GM21786 (cell line): ENCODE measurements around the gene SCAP.
"Not testable (repeated sequence)": the region's sequence is repeated elsewhere in the genome, so short reads cannot be mapped to it uniquely, and the experiment has no call there.

Experiments used
- ATAC-seq: cut with Tn5 transposase; IDR thresholded peaks from one replicate; pipeline ENCODE4 v1.9.1; 2021; ENCODE audit not compliant: unreplicated experiment

The SCAP gene

GRCh38 chr3:47475570-47476329, at the start of gene SCAP:
TSS of gene SCAP (minus strand) at chr3:47475941. CDS start at chr3:47442993, 32,948 bp downstream.
- peak; percentile 91 for ATAC-seq

- no peak for ATAC-seq
Measured at GRCh38 chr3:47523310-47524073, 47.8 kb upstream of the SCAP start.

- peak; percentile 61 for ATAC-seq
Measured at GRCh38 chr3:47522082-47522987, 46.6 kb upstream of the SCAP start.

- no peak for ATAC-seq
Measured at GRCh38 chr3:47520756-47521155, 45.0 kb upstream of the SCAP start.

GRCh38 chr3:47517937-47518336, 42.2 kb upstream of the SCAP start:
- ATAC-seq: no peak

- ATAC-seq: no peak
Measured at GRCh38 chr3:47515864-47516319, 40.2 kb upstream of the SCAP start.

GRCh38 chr3:47515100-47515499, 39.4 kb upstream of the SCAP start:
- ATAC-seq: no peak

GRCh38 chr3:47513125-47513929, 37.6 kb upstream of the SCAP start, which contains the start of gene ELP6:
TSS of gene ELP6 (minus strand) at chr3:47513712. CDS start at chr3:47513590, 122 bp downstream.
- peak; percentile 89 for ATAC-seq

- ATAC-seq: no peak
Measured at GRCh38 chr3:47512416-47513124, 36.8 kb upstream of the SCAP start.

GRCh38 chr3:47505267-47505666, 29.5 kb upstream of the SCAP start:
- not testable (repeated sequence) for ATAC-seq

- ATAC-seq: no peak
Measured at GRCh38 chr3:47504113-47504512, 28.4 kb upstream of the SCAP start.

GRCh38 chr3:47503033-47503432, 27.3 kb upstream of the SCAP start:
- no peak for ATAC-seq

- no peak for ATAC-seq
Measured at GRCh38 chr3:47496892-47497291, 21.2 kb upstream of the SCAP start.

GRCh38 chr3:47495886-47496285, 20.1 kb upstream of the SCAP start:
- no peak for ATAC-seq

GRCh38 chr3:47495111-47495510, 19.4 kb upstream of the SCAP start:
- ATAC-seq: no peak

- ATAC-seq: no peak
Measured at GRCh38 chr3:47491777-47492176, 16.0 kb upstream of the SCAP start.

GRCh38 chr3:47491186-47491585, 15.4 kb upstream of the SCAP start:
- ATAC-seq: no peak

- ATAC-seq: no peak
Measured at GRCh38 chr3:47487265-47487664, 11.5 kb upstream of the SCAP start.

GRCh38 chr3:47485812-47486211, 10.1 kb upstream of the SCAP start:
- no peak for ATAC-seq

- ATAC-seq: no peak
Measured at GRCh38 chr3:47482366-47482765, 6.6 kb upstream of the SCAP start.
